NB4 (cell line): ENCODE data around the gene SH3GL1.

ENCODE experiments used
- CTCF ChIP-seq: IDR thresholded peaks from one replicate; pipeline ENCODE4 v1.5.1; 2012; ENCODE audit warnings: low read depth, low read length
- MAX ChIP-seq: IDR thresholded peaks from 2 replicates; pipeline ENCODE4 v1.6.1; 2011; ENCODE audit warnings: low read depth, low read length

DNA sequence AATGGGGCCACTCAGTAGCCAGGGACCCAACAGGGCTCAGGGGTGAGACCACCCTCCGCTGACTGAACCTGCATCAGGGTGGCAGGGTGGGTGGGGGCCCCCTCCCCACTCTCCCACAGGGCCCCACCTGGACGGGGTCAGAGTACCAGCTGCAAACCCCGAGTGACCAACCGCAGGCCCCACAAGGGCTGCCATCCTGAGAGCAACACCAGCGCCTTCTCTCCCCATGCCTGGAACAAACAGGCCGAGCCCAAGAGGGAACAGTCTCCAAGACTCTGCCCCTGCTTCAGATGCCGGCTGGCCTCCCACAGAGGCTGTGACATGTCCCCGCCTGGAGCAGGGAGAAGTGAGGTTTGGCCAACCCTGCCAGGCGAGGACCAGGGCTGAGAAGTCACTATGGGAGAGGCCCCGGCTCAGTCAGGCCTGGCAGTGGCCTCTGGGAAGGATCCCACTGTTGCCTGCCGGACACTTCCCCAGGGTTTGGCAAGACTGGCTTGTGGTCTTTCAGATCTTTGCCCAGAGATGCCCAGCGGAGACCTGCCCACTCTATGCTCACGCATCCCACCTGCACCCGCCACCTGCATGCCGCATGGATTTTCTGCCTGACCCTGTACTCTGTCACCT is 29.8 kb downstream of the SH3GL1 start:
- TF ChIP-seq CTCF (no peak), MAX (no peak)
